Stimulated activated naive CD4-positive, alpha-beta T cell (primary cell): ENCODE measurements around the gene DNPEP.

Experiments used
- DNase-seq, 6 experiments: peaks; one replicate each; lab custom pipeline; 2025; lab: John Stamatoyannopoulos, UW

The DNPEP gene

GRCh38 chr2:219387306-219388120, at the start of gene DNPEP:
TSS of gene DNPEP (minus strand) at chr2:219387912. CDS start at chr2:219387794, 118 bp downstream.
- peak in 5 of 6 experiments; percentile 97 to 100 (median 99) for DNase-seq

GRCh38 chr2:219437141-219437540, 49.4 kb upstream of the DNPEP start:
- no peak for DNase-seq

GRCh38 chr2:219436491-219436890, 48.8 kb upstream of the DNPEP start:
- no peak for DNase-seq

GRCh38 chr2:219435701-219436100, 48.0 kb upstream of the DNPEP start:
- no peak for DNase-seq

GRCh38 chr2:219434718-219435525, 47.2 kb upstream of the DNPEP start, which contains the start of gene SPEG:
TSS of gene SPEG (plus strand) at chr2:219434843. CDS start at chr2:219434978, 135 bp downstream.
- DNase-seq, result no peak

- DNase-seq, result no peak
These were observed 46.7 kb upstream of the DNPEP start for GRCh38 chr2:219434468-219434717.

- peak in 3 of 6 experiments; percentile 6 to 17 (median 11) for DNase-seq
These were observed 46.2 kb upstream of the DNPEP start for GRCh38 chr2:219433666-219434467.

GRCh38 chr2:219430633-219431615, 43.2 kb upstream of the DNPEP start:
- no peak for DNase-seq

- DNase-seq, result no peak
These were observed 42.4 kb upstream of the DNPEP start for GRCh38 chr2:219429958-219430606.

- DNase-seq, result no peak
These were observed 40.8 kb upstream of the DNPEP start for GRCh38 chr2:219428469-219428868.

GRCh38 chr2:219426534-219427136, 38.9 kb upstream of the DNPEP start:
- DNase-seq, result no peak

- no peak for DNase-seq
These were observed 38.3 kb upstream of the DNPEP start for GRCh38 chr2:219426068-219426443.

- no peak for DNase-seq
These were observed 37.7 kb upstream of the DNPEP start for GRCh38 chr2:219425238-219426067.

- no peak for DNase-seq
These were observed 36.1 kb upstream of the DNPEP start for GRCh38 chr2:219423652-219424377.

- no peak for DNase-seq
These were observed 35.3 kb upstream of the DNPEP start for GRCh38 chr2:219422952-219423534.

- DNase-seq, result no peak
These were observed 33.6 kb upstream of the DNPEP start for GRCh38 chr2:219421323-219421722.

GRCh38 chr2:219420687-219421086, 33.0 kb upstream of the DNPEP start:
- DNase-seq, result no peak
